Upper lobe of right lung (tissue), 1 donor: ENCODE results near the gene MTMR3. TPM values are rescaled to one million over a fixed set of nuclear protein-coding genes. Genes with fewer than 3 reads are reported as not detected.
"Not testable (repeated sequence)": the region's sequence is repeated elsewhere in the genome, so short reads cannot be mapped to it uniquely, and the experiment has no call there.

Experiments
- ATAC-seq: fragments of 200-7000 bp; cut with Tn5 transposase; one replicate; pipeline ENCODE4 v1.9.1; 2020; ENCODE audit warnings: mild to moderate bottlenecking, moderate library complexity
- DNase-seq: peaks from one replicate; pipeline ENCODE4 v3.0.0-alpha.2; 2020
- H3K27ac ChIP-seq: fragments of 200-600 bp; one replicate; pipeline ENCODE4 v1.8.0; 2022
- H3K27me3 ChIP-seq: fragments of 200-600 bp; one replicate; pipeline ENCODE4 v1.8.0; 2022; ENCODE audit warnings: mild to moderate bottlenecking
- H3K36me3 ChIP-seq: fragments of 200-600 bp; one replicate; pipeline ENCODE4 v1.8.0; 2022
- H3K4me1 ChIP-seq: fragments of 200-600 bp; one replicate; pipeline ENCODE4 v1.8.0; 2022
- H3K4me3 ChIP-seq: fragments of 200-600 bp; one replicate; pipeline ENCODE4 v1.8.0; 2022; ENCODE audit warnings: mild to moderate bottlenecking
- H3K9me3 ChIP-seq: fragments of 200-600 bp; one replicate; pipeline ENCODE4 v1.8.0; 2022
- intact Hi-C: fragments of 100-400 bp; cut with DNase I; formaldehyde crosslinking; loops from one replicate; pipeline ENCODE4 v1.11.0; 2022
- total RNA-seq: library from RNA; stranded (reverse); fragmentation: NEBNext Ultra II Directional; extraction: Animal tissue kit (Norgen Biotek cat#: 25700); gene quantifications from one replicate; pipeline ENCODE4 v1.2.1, GENCODE V29; 2021
- TF ChIP-seq, protein P1 (sequence below): fragments of 200-600 bp; IDR thresholded peaks from one replicate; pipeline ENCODE4 v1.8.0; 2022; ENCODE audit warnings: antibody characterized with exemption
- donor health status: DM: no; HTN: yes; CAD: no; lungs with severe emphysema.

The MTMR3 gene
- total RNA-seq, 1 donor from 2014 or later = 50.6 TPM

DNA sequence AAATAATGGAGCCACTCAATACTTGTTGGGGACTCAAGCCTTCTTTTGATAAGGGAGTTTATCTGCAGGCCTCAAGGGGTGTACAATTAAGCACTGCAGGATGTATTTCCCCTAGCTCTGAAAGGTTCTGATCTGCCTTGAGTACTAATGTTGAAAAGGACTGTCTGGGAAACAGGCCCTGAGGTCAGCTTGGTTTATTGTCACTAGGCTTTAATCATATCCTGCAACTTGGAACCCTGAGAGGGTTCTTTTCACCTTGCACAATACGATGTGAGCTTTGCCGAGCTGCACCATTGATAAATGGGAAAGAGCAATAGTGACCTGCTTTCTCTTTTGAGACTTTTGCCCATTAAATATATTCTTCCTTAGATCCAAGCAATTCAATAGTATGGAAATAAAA lies 165.7 kb downstream of the MTMR3 start:
- intact Hi-C loops = no loop called here
- no peak for DNase-seq
- H3K27ac ChIP-seq = no peak overlapping the region
- H3K9me3 ChIP-seq = no peaks in the 10 kb centered on the region
- H3K27me3 ChIP-seq = no peaks in the 10 kb centered on the region
- H3K4me3 ChIP-seq = no peak overlapping the region
- no peaks in the 10 kb centered on the region for H3K4me1 ChIP-seq
- no peaks in the 10 kb centered on the region for H3K36me3 ChIP-seq
- TF ChIP-seq, protein P1, sequence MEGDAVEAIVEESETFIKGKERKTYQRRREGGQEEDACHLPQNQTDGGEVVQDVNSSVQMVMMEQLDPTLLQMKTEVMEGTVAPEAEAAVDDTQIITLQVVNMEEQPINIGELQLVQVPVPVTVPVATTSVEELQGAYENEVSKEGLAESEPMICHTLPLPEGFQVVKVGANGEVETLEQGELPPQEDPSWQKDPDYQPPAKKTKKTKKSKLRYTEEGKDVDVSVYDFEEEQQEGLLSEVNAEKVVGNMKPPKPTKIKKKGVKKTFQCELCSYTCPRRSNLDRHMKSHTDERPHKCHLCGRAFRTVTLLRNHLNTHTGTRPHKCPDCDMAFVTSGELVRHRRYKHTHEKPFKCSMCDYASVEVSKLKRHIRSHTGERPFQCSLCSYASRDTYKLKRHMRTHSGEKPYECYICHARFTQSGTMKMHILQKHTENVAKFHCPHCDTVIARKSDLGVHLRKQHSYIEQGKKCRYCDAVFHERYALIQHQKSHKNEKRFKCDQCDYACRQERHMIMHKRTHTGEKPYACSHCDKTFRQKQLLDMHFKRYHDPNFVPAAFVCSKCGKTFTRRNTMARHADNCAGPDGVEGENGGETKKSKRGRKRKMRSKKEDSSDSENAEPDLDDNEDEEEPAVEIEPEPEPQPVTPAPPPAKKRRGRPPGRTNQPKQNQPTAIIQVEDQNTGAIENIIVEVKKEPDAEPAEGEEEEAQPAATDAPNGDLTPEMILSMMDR = no peak
- ATAC-seq = no peak

GRCh38 chr22:30054067-30054763 lies 171.2 kb downstream of the MTMR3 start:
- H3K4me3 ChIP-seq = no peak overlapping the region
- no peaks in the 10 kb centered on the region for H3K4me1 ChIP-seq
- TF ChIP-seq, protein P1 = no peak
- no peaks in the 10 kb centered on the region for H3K27me3 ChIP-seq
- H3K27ac ChIP-seq = no peak overlapping the region
- no peaks in the 10 kb centered on the region for H3K9me3 ChIP-seq
- intact Hi-C loops = no loop called here
- no peaks in the 10 kb centered on the region for H3K36me3 ChIP-seq
- DNase-seq (no peak), ATAC-seq (no peak)

GRCh38 chr22:30054764-30055069 lies 171.7 kb downstream of the MTMR3 start:
- Histone ChIP-seq H3K9me3 (no peaks in the 10 kb centered on the region), H3K27ac (no peak overlapping the region), H3K36me3 (no peaks in the 10 kb centered on the region), H3K4me1 (no peaks in the 10 kb centered on the region), H3K27me3 (no peaks in the 10 kb centered on the region), H3K4me3 (no peak overlapping the region)
- ATAC-seq (no peak), DNase-seq (no peak)
- intact Hi-C loops = no loop called here
- TF ChIP-seq, protein P1 = no peak

DNA sequence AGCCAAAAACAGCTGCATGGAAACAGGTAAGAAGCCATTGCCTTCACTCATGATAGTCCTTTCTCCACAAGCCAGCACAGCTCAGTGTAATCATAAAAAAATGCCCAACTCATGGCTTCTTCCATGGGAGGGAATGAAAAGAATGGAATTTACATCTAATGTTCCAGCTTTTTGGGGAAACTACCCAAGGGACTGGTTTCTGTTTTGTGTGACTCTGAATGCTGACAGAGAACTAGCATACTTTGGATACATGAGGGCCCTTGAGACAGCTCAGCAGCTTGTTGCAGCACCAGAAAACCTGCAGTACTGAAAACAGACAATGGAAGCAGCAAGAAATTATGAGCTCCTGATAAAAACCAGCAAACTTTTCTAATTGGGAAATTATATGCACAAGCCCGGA lies 173.0 kb downstream of the MTMR3 start:
- no peaks in the 10 kb centered on the region for H3K36me3 ChIP-seq
- intact Hi-C loops = no loop called here
- DNase-seq = no peak
- ATAC-seq = peak; percentile 68
- no peak overlapping the region for H3K27ac ChIP-seq
- H3K9me3 ChIP-seq = no peaks in the 10 kb centered on the region
- no peaks in the 10 kb centered on the region for H3K27me3 ChIP-seq
- H3K4me3 ChIP-seq = no peak overlapping the region
- TF ChIP-seq, protein P1 = no peak
- H3K4me1 ChIP-seq = no peaks in the 10 kb centered on the region

DNA sequence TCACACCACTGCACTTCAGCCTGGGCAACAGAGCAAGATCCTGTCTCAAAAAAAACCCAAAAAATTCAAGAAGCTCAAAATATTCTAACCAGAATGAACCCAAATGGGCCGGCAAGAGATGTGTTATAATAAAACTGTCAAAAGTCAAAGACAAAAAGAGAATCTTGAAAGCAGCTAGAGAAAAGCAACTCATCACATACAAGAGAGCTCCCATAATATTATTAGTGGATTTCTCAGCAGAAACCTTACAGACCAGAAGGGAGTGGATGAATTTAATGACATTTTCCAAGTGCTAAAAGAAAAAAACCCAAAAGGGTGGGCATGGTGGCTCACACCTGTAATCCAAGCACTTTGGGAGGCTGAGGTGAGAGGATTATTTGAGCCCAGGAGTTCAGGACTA lies 174.4 kb downstream of the MTMR3 start:
- intact Hi-C loops = no loop called here
- ATAC-seq (no peak), DNase-seq (no peak)
- H3K36me3 ChIP-seq = no peaks in the 10 kb centered on the region
- TF ChIP-seq, protein P1 = no peak
- H3K27ac ChIP-seq = no peak overlapping the region
- H3K4me1 ChIP-seq = no peaks in the 10 kb centered on the region
- no peaks in the 10 kb centered on the region for H3K27me3 ChIP-seq
- H3K4me3 ChIP-seq = no peak overlapping the region
- no peaks in the 10 kb centered on the region for H3K9me3 ChIP-seq

DNA sequence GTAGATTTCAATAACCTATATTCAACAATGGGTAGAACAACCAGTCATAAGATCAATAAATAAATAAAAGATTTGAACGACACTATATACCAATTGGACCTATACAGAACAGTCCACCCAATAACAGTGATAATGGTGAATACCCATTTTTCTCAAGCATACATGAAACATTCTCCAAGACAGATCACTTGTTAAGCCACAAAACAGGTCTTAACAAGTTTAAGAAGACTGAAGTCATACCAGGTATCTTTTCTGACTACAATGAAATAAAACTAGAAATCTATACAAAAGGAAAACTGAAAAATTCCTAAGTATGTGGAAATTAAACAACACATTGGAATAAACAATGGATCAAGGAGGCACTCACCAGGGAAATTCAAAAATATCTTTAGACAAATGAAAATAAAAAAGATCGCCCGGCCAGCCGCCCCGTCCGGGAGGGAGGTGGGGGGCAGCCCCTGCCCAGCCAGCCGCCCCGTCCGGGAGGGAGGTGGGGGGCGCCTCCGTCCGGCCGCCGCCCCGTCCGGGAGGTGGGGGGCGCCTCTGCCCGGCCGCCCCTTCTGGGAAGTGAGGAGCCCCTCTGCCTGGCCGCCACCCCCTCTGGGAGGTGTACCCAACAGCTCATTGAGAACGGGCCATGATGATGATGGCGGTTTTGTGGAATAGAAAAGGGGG lies 176.5 kb downstream of the MTMR3 start:
- H3K36me3 ChIP-seq, DNase-seq, H3K27me3 ChIP-seq, ATAC-seq, H3K27ac ChIP-seq, H3K4me1 ChIP-seq, H3K4me3 ChIP-seq, H3K9me3 ChIP-seq, intact Hi-C loops: not testable (repeated sequence)

- H3K36me3 ChIP-seq, H3K27ac ChIP-seq, H3K4me1 ChIP-seq, H3K9me3 ChIP-seq, H3K27me3 ChIP-seq, H3K4me3 ChIP-seq, intact Hi-C loops, ATAC-seq, DNase-seq: not testable (repeated sequence)
Observed at GRCh38 chr22:30061094-30061493, 178.1 kb downstream of the MTMR3 start.
